Measurements from ENCODE around the gene PHF20.

PHF20 gene

DNA sequence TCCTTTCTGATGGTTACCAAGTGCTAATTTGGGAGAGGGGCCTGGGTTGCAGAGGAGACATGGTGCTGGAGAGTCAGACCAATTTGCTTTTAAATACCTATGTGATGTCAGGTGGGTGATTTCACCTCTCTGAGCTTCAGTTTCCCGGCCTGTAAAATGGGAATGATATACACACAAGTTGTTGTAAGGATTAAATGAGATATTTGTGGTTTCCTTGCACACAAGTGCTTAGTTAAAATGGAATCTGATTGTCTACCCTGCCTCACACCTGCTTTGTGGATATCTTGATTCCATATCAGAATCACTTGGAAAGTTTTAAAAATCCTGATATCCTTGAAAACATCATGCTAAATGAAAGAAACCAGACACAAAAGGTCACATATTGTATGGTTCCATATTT lies 138.0 kb downstream of the PHF20 start:
- no peak overlapping the region for H3K27ac ChIP-seq (ENCODE audit: low read depth in 2 of 2, low read length in 2 of 2)
- H3K4me3 ChIP-seq (ENCODE audit: low read length in 2 of 2), result no peak overlapping the region
- H3K36me3 ChIP-seq (ENCODE audit: control insufficient read depth in 2 of 2, insufficient read depth in 2 of 2, low read length in 2 of 2), result peaks cover 10 to 19% of the 10 kb centered on the region in 2 donors
- H3K9me3 ChIP-seq (ENCODE audit: control insufficient read depth in 2 of 2, low read length in 2 of 2), result no peaks in the 10 kb centered on the region
- H3K9ac ChIP-seq (ENCODE audit: low read depth in 1 of 2, low read length in 2 of 2), result no peak overlapping the region
- H3K4me1 ChIP-seq (ENCODE audit: control insufficient read depth in 2 of 2, insufficient read depth in 2 of 2, low read length in 2 of 2), result no peaks in the 10 kb centered on the region
- H3K27me3 ChIP-seq (ENCODE audit: control insufficient read depth in 2 of 2, insufficient read depth in 2 of 2, low read length in 2 of 2), result no peaks in the 10 kb centered on the region

GRCh38 chr20:35910254-35910653 lies 138.4 kb downstream of the PHF20 start:
- no peaks in the 10 kb centered on the region for H3K9me3 ChIP-seq (ENCODE audit: control insufficient read depth in 2 of 2, low read length in 2 of 2)
- H3K4me1 ChIP-seq (ENCODE audit: control insufficient read depth in 2 of 2, insufficient read depth in 2 of 2, low read length in 2 of 2), result no peaks in the 10 kb centered on the region

GRCh38 chr20:35912881-35913280 lies 141.1 kb downstream of the PHF20 start:
- no peaks in the 10 kb centered on the region for H3K27me3 ChIP-seq (ENCODE audit: control insufficient read depth in 2 of 2, insufficient read depth in 2 of 2, low read length in 2 of 2)
- no peaks in the 10 kb centered on the region for H3K9me3 ChIP-seq (ENCODE audit: control insufficient read depth in 2 of 2, low read length in 2 of 2)
- H3K36me3 ChIP-seq (ENCODE audit: control insufficient read depth in 2 of 2, insufficient read depth in 2 of 2, low read length in 2 of 2), result peaks cover 21 to 32% of the 10 kb centered on the region in 2 donors
- no peak overlapping the region for H3K4me3 ChIP-seq (ENCODE audit: low read length in 2 of 2)
- H3K27ac ChIP-seq (ENCODE audit: low read depth in 2 of 2, low read length in 2 of 2), result no peak overlapping the region
- H3K9ac ChIP-seq (ENCODE audit: low read depth in 1 of 2, low read length in 2 of 2), result no peak overlapping the region
- H3K4me1 ChIP-seq (ENCODE audit: control insufficient read depth in 2 of 2, insufficient read depth in 2 of 2, low read length in 2 of 2), result no peaks in the 10 kb centered on the region

More at GRCh38 chr20:35910254-35910653, 138.4 kb downstream of the PHF20 start:
- peaks cover 10 to 18% of the 10 kb centered on the region in 2 donors for H3K36me3 ChIP-seq (ENCODE audit: control insufficient read depth in 2 of 2, insufficient read depth in 2 of 2, low read length in 2 of 2)
- H3K27ac ChIP-seq (ENCODE audit: low read depth in 2 of 2, low read length in 2 of 2), result no peak overlapping the region
- no peak overlapping the region for H3K9ac ChIP-seq (ENCODE audit: low read depth in 1 of 2, low read length in 2 of 2)
- H3K27me3 ChIP-seq (ENCODE audit: control insufficient read depth in 2 of 2, insufficient read depth in 2 of 2, low read length in 2 of 2), result no peaks in the 10 kb centered on the region
- no peak overlapping the region for H3K4me3 ChIP-seq (ENCODE audit: low read length in 2 of 2)

GRCh38 chr20:35917077-35917476 lies 145.3 kb downstream of the PHF20 start:
- Histone ChIP-seq H3K4me1 (ENCODE audit: control insufficient read depth in 2 of 2, insufficient read depth in 2 of 2, low read length in 2 of 2) (no peaks in the 10 kb centered on the region), H3K27ac (ENCODE audit: low read depth in 2 of 2, low read length in 2 of 2) (no peak overlapping the region), H3K36me3 (ENCODE audit: control insufficient read depth in 2 of 2, insufficient read depth in 2 of 2, low read length in 2 of 2) (peaks cover 33 to 51% of the 10 kb centered on the region in 2 donors), H3K9me3 (ENCODE audit: control insufficient read depth in 2 of 2, low read length in 2 of 2) (no peaks in the 10 kb centered on the region), H3K4me3 (ENCODE audit: low read length in 2 of 2) (no peak overlapping the region), H3K27me3 (ENCODE audit: control insufficient read depth in 2 of 2, insufficient read depth in 2 of 2, low read length in 2 of 2) (no peaks in the 10 kb centered on the region), H3K9ac (ENCODE audit: low read depth in 1 of 2, low read length in 2 of 2) (no peak overlapping the region)

- Histone ChIP-seq H3K4me3 (ENCODE audit: low read length in 2 of 2) (no peak overlapping the region), H3K9ac (ENCODE audit: low read depth in 1 of 2, low read length in 2 of 2) (no peak overlapping the region), H3K36me3 (ENCODE audit: control insufficient read depth in 2 of 2, insufficient read depth in 2 of 2, low read length in 2 of 2) (peaks cover 33 to 51% of the 10 kb centered on the region in 2 donors), H3K27me3 (ENCODE audit: control insufficient read depth in 2 of 2, insufficient read depth in 2 of 2, low read length in 2 of 2) (no peaks in the 10 kb centered on the region), H3K27ac (ENCODE audit: low read depth in 2 of 2, low read length in 2 of 2) (no peak overlapping the region), H3K9me3 (ENCODE audit: control insufficient read depth in 2 of 2, low read length in 2 of 2) (no peaks in the 10 kb centered on the region), H3K4me1 (ENCODE audit: control insufficient read depth in 2 of 2, insufficient read depth in 2 of 2, low read length in 2 of 2) (no peaks in the 10 kb centered on the region)
Measured at GRCh38 chr20:35918021-35918420, 146.2 kb downstream of the PHF20 start.

DNA sequence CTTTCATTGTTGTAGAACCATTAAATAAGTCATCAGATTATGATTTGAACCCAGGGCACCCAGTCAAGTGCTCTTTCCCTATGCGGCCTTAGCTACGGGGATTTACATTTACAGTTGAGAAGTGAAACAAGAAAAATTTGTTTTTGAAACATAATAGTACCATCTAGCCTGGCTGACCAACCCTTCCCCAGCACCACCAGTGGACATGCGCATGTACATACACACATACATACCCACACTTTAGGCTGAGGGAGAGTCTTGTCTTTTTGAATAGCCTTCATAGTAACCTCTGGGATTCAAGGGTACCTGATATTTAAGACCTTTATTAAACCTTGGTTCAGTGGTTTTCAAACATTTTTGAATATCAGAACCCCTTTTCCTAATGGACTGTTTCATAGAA lies 148.7 kb downstream of the PHF20 start:
- Histone ChIP-seq H3K9ac (ENCODE audit: low read depth in 1 of 2, low read length in 2 of 2) (no peak overlapping the region), H3K27me3 (ENCODE audit: control insufficient read depth in 2 of 2, insufficient read depth in 2 of 2, low read length in 2 of 2) (no peaks in the 10 kb centered on the region), H3K4me3 (ENCODE audit: low read length in 2 of 2) (no peak overlapping the region), H3K4me1 (ENCODE audit: control insufficient read depth in 2 of 2, insufficient read depth in 2 of 2, low read length in 2 of 2) (no peaks in the 10 kb centered on the region), H3K27ac (ENCODE audit: low read depth in 2 of 2, low read length in 2 of 2) (no peak overlapping the region), H3K36me3 (ENCODE audit: control insufficient read depth in 2 of 2, insufficient read depth in 2 of 2, low read length in 2 of 2) (peaks cover 28 to 39% of the 10 kb centered on the region in 2 donors), H3K9me3 (ENCODE audit: control insufficient read depth in 2 of 2, low read length in 2 of 2) (no peaks in the 10 kb centered on the region)

DNA sequence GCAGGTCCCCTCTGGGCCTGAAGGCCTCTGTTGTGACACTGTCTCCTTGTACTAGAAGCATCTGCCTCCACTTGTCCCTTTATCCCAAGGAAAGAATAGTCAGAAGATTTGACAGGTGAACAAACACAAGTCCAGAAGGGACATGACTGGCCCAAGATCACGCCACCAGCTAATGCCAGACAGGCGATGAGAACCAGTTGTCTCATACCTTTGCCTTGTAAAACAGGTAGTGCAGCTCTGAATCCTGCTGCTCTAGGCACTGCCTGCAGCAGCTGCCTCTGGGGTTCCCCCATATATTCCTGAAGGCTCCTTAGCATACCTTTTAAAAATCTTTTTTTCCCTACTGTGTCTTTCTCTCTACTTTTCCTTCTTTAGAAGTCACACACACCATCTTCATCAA lies 157.5 kb downstream of the PHF20 start:
- H3K36me3 ChIP-seq (ENCODE audit: control insufficient read depth in 2 of 2, insufficient read depth in 2 of 2, low read length in 2 of 2), result peaks cover 15 to 35% of the 10 kb centered on the region in 2 donors
- H3K9ac ChIP-seq (ENCODE audit: low read depth in 1 of 2, low read length in 2 of 2), result no peak overlapping the region
- no peak overlapping the region for H3K27ac ChIP-seq (ENCODE audit: low read depth in 2 of 2, low read length in 2 of 2)

DNA sequence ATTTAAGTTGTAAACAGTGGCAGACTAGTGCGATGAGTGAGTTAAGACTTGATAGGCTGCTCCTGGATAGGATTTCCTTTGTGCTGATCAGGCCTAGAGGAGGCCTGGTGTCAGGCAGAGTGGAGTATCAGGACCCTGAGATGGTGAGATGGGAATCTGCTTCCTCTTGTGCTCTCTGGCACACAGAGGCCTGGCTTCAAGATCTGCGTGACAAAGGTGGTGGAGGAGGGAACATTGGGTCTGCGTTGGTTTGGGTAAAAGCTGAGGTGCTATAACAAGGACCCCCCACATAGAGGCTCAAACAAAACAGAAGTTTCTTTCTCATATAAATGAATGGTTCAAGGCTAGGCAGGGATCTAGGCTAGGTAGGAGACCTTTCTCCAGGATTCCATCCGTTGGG lies 162.2 kb downstream of the PHF20 start:
- H3K27ac ChIP-seq (ENCODE audit: low read depth in 2 of 2, low read length in 2 of 2), result no peak overlapping the region
- no peaks in the 10 kb centered on the region for H3K9me3 ChIP-seq (ENCODE audit: control insufficient read depth in 2 of 2, low read length in 2 of 2)
- peaks cover 15 to 34% of the 10 kb centered on the region in 2 donors for H3K36me3 ChIP-seq (ENCODE audit: control insufficient read depth in 2 of 2, insufficient read depth in 2 of 2, low read length in 2 of 2)
- H3K4me1 ChIP-seq (ENCODE audit: control insufficient read depth in 2 of 2, insufficient read depth in 2 of 2, low read length in 2 of 2), result no peaks in the 10 kb centered on the region
- H3K27me3 ChIP-seq (ENCODE audit: control insufficient read depth in 2 of 2, insufficient read depth in 2 of 2, low read length in 2 of 2), result no peaks in the 10 kb centered on the region
- no peak overlapping the region for H3K4me3 ChIP-seq (ENCODE audit: low read length in 2 of 2)
- H3K9ac ChIP-seq (ENCODE audit: low read depth in 1 of 2, low read length in 2 of 2), result no peak overlapping the region

More for the DNA sequence above, 157.5 kb downstream of the PHF20 start:
- Histone ChIP-seq H3K9me3 (ENCODE audit: control insufficient read depth in 2 of 2, low read length in 2 of 2) (no peaks in the 10 kb centered on the region), H3K4me1 (ENCODE audit: control insufficient read depth in 2 of 2, insufficient read depth in 2 of 2, low read length in 2 of 2) (no peaks in the 10 kb centered on the region), H3K27me3 (ENCODE audit: control insufficient read depth in 2 of 2, insufficient read depth in 2 of 2, low read length in 2 of 2) (no peaks in the 10 kb centered on the region), H3K4me3 (ENCODE audit: low read length in 2 of 2) (no peak overlapping the region)

DNA sequence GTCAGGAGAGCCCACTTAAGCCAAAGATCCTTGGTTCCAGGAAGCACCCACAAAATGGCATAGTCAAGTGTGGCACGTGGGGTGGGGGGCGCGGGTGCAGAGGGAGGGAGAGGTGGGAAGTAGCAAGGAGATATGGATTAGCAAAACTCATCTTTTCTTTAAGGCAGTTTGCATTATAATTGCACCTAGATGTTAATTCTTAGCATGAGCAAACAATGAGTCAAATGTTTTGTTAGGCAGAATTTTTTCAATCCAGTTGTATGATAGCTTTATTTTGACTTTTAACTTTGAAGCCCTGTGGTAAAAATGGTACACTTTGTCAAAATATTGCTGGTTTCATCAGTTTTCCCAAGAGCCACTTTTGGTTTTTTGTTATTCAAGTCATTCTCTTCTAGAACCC lies 167.4 kb downstream of the PHF20 start:
- H3K9ac ChIP-seq (ENCODE audit: low read depth in 1 of 2, low read length in 2 of 2), result no peak overlapping the region
- H3K27me3 ChIP-seq (ENCODE audit: control insufficient read depth in 2 of 2, insufficient read depth in 2 of 2, low read length in 2 of 2), result no peaks in the 10 kb centered on the region
- H3K4me1 ChIP-seq (ENCODE audit: control insufficient read depth in 2 of 2, insufficient read depth in 2 of 2, low read length in 2 of 2), result no peaks in the 10 kb centered on the region
- no peak overlapping the region for H3K27ac ChIP-seq (ENCODE audit: low read depth in 2 of 2, low read length in 2 of 2)
- H3K36me3 ChIP-seq (ENCODE audit: control insufficient read depth in 2 of 2, insufficient read depth in 2 of 2, low read length in 2 of 2), result peaks cover 35 to 48% of the 10 kb centered on the region in 2 donors
- H3K4me3 ChIP-seq (ENCODE audit: low read length in 2 of 2), result no peak overlapping the region
- no peaks in the 10 kb centered on the region for H3K9me3 ChIP-seq (ENCODE audit: control insufficient read depth in 2 of 2, low read length in 2 of 2)

GRCh38 chr20:35941620-35942019 lies 169.8 kb downstream of the PHF20 start:
- Histone ChIP-seq H3K4me1 (ENCODE audit: control insufficient read depth in 2 of 2, insufficient read depth in 2 of 2, low read length in 2 of 2) (no peaks in the 10 kb centered on the region), H3K27ac (ENCODE audit: low read depth in 2 of 2, low read length in 2 of 2) (no peak overlapping the region), H3K4me3 (ENCODE audit: low read length in 2 of 2) (no peak overlapping the region), H3K27me3 (ENCODE audit: control insufficient read depth in 2 of 2, insufficient read depth in 2 of 2, low read length in 2 of 2) (no peaks in the 10 kb centered on the region), H3K9ac (ENCODE audit: low read depth in 1 of 2, low read length in 2 of 2) (no peak overlapping the region), H3K36me3 (ENCODE audit: control insufficient read depth in 2 of 2, insufficient read depth in 2 of 2, low read length in 2 of 2) (peaks cover 40 to 51% of the 10 kb centered on the region in 2 donors), H3K9me3 (ENCODE audit: control insufficient read depth in 2 of 2, low read length in 2 of 2) (no peaks in the 10 kb centered on the region)

- Histone ChIP-seq H3K36me3 (ENCODE audit: control insufficient read depth in 2 of 2, insufficient read depth in 2 of 2, low read length in 2 of 2) (peaks cover 40 to 51% of the 10 kb centered on the region in 2 donors), H3K4me3 (ENCODE audit: low read length in 2 of 2) (no peak overlapping the region), H3K9ac (ENCODE audit: low read depth in 1 of 2, low read length in 2 of 2) (no peak overlapping the region), H3K4me1 (ENCODE audit: control insufficient read depth in 2 of 2, insufficient read depth in 2 of 2, low read length in 2 of 2) (no peaks in the 10 kb centered on the region), H3K27ac (ENCODE audit: low read depth in 2 of 2, low read length in 2 of 2) (no peak overlapping the region), H3K9me3 (ENCODE audit: control insufficient read depth in 2 of 2, low read length in 2 of 2) (no peaks in the 10 kb centered on the region), H3K27me3 (ENCODE audit: control insufficient read depth in 2 of 2, insufficient read depth in 2 of 2, low read length in 2 of 2) (no peaks in the 10 kb centered on the region)
Measured at GRCh38 chr20:35942243-35942642, 170.4 kb downstream of the PHF20 start.
